ENCODE results near the gene LAT.

Gene LAT

GRCh38 chr16:29025218-29025617 is 40.4 kb downstream of the LAT start:
- peaks cover 19 to 32% of the 10 kb centered on the region in 2 donors for H3K4me1 Mint-ChIP-seq (ENCODE audit: low read depth in 2 of 2)
- H3K4me3 Mint-ChIP-seq: no peak overlapping the region
- no peaks in the 10 kb centered on the region for H3K9me3 Mint-ChIP-seq
- no peak overlapping the region for H3K27ac Mint-ChIP-seq
- peaks cover 0 to 12% of the 10 kb centered on the region in 2 donors for H3K27me3 Mint-ChIP-seq
- DNase-seq (no peak), ATAC-seq (replicated peaks) (no peak)
- H3K36me3 Mint-ChIP-seq (ENCODE audit: insufficient read depth): no peaks in the 10 kb centered on the region

DNA sequence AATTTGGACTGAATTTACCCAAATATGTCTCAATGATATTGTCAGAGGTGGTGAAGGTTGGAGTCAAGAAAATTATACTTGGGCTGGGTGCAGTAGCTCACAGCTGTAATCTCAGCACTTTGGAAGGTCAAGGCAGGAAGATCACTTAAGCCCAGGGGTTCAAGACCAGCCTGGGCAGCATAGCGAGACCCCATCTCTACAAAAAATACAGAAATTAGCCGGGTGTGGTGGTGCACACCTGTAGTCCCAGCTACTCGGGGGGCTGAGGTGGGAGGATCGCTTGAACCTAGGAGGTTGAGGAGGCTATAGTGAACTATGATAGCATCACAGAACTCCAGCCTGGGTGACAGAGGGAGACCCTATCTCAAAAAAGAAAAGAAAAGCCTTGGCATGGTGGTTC is 40.9 kb downstream of the LAT start:
- Mint-ChIP-seq H3K36me3 (ENCODE audit: insufficient read depth) (no peaks in the 10 kb centered on the region), H3K9me3 (no peaks in the 10 kb centered on the region), H3K4me3 (no peak overlapping the region), H3K27me3 (peaks cover 0 to 12% of the 10 kb centered on the region in 2 donors), H3K27ac (no peak overlapping the region), H3K4me1 (ENCODE audit: low read depth in 2 of 2) (peaks cover 19 to 32% of the 10 kb centered on the region in 2 donors)
- no peak for ATAC-seq (replicated peaks)
- no peak for DNase-seq

GRCh38 chr16:29028457-29029167 is 43.8 kb downstream of the LAT start:
- Mint-ChIP-seq H3K9me3 (no peaks in the 10 kb centered on the region), H3K27me3 (peaks cover 0 to 12% of the 10 kb centered on the region in 2 donors), H3K36me3 (ENCODE audit: insufficient read depth) (no peaks in the 10 kb centered on the region), H3K4me3 (peak overlapping the region in 1 of 2 donors; percentile 12), H3K4me1 (ENCODE audit: low read depth in 2 of 2) (peaks cover 17 to 25% of the 10 kb centered on the region in 2 donors), H3K27ac (peak overlapping the region; percentile 70 to 82)
- ATAC-seq (replicated peaks): no peak
- no peak for DNase-seq

GRCh38 chr16:29029168-29029994 is 44.5 kb downstream of the LAT start:
- ATAC-seq (replicated peaks) (peak; percentile 95), DNase-seq (peak; percentile 13 to 43 (median 22))
- H3K36me3 Mint-ChIP-seq (ENCODE audit: insufficient read depth): no peaks in the 10 kb centered on the region
- peaks cover 12 to 18% of the 10 kb centered on the region in 2 donors for H3K4me1 Mint-ChIP-seq (ENCODE audit: low read depth in 2 of 2)
- peak overlapping the region; percentile 8 to 25 for H3K4me3 Mint-ChIP-seq
- no peaks in the 10 kb centered on the region for H3K9me3 Mint-ChIP-seq
- peaks cover 0 to 4% of the 10 kb centered on the region in 2 donors for H3K27me3 Mint-ChIP-seq
- H3K27ac Mint-ChIP-seq: peak overlapping the region; percentile 70 to 72

DNA sequence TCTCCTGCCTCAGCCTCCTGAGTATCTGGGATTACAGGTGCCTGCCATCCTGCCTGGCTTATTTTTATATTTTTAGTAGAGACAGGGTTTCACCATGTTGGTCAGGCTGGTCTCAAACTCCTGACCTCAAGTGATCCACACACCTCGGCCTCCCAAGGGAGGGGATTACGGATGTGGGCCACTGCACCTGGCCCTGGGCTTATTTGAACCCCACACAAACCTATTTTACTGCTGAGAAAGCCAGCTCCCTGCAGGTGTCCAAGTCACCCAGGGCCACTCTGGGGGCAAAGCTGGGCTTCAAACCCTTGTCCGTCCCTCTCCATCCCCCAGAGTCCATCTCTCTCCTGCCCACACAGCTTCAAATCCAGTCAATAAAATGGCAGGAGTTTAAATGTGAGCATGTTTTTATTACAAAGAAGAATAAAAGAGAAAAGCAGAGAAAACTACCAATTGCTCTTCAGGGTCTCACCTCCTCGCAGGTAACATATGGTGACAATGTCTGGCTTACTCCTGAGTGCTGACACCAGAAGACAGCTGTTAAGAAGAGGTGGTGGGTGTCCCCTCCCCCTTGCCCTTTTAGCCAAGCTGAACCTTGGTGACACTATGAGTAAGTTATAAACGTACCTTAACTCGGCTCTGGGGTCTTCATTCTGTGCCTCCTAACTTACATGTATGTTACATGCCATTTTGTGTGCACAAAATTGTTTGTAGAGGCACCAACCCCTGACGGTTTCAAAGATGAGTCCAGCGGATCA is 45.4 kb downstream of the LAT start:
- ATAC-seq (replicated peaks) (no peak), DNase-seq (no peak)
- H3K4me1 Mint-ChIP-seq (ENCODE audit: low read depth in 2 of 2): peaks cover 9 to 17% of the 10 kb centered on the region in 2 donors
- H3K36me3 Mint-ChIP-seq (ENCODE audit: insufficient read depth): no peaks in the 10 kb centered on the region
- H3K27ac Mint-ChIP-seq: peak overlapping the region; percentile 49 to 72
- H3K9me3 Mint-ChIP-seq: no peaks in the 10 kb centered on the region
- H3K4me3 Mint-ChIP-seq: no peak overlapping the region
- H3K27me3 Mint-ChIP-seq: no peaks in the 10 kb centered on the region
